Activated CD4-positive, alpha-beta T cell treated with anti-CD3 and anti-CD28 coated beads for 36 hours (primary cell): ENCODE data around the gene CLIC4. TPM values are rescaled to one million over a fixed set of nuclear protein-coding genes. Genes with fewer than 3 reads are reported as not detected.
A peak's percentile ranks its signal among the peaks of the same experiment; 100 is the strongest.

Experiments
- ATAC-seq: fragments of 200-7000 bp; cut with Tn5 transposase; one replicate; pipeline ENCODE4 v1.10.0; 2021; ENCODE audit warnings: mild to moderate bottlenecking, moderate library complexity
- CTCF ChIA-PET: fragments of 350-600 bp; sonication (Branson Sonifier 250); formaldehyde crosslinking; loops from one replicate; lab custom pipeline; 2021; ENCODE audit warnings: antibody characterized with exemption; lab: Charles Lee
- POLR2A ChIA-PET: fragments of 350-600 bp; sonication (Branson Sonifier 250); formaldehyde crosslinking; loops from one replicate; lab custom pipeline; 2021; ENCODE audit warnings: antibody characterized with exemption, inconsistent platforms; lab: Charles Lee
- DNase-seq: peaks from one replicate; pipeline ENCODE4 v3.0.0-alpha.2; 2020
- H3K27ac Mint-ChIP-seq: one replicate; pipeline ENCODE4 v1.8.0; 2021; ENCODE audit warnings: mixed read lengths
- H3K27me3 Mint-ChIP-seq: one replicate; pipeline ENCODE4 v1.8.0; 2021; ENCODE audit warnings: mixed read lengths
- H3K36me3 Mint-ChIP-seq: one replicate; pipeline ENCODE4 v1.8.0; 2021; ENCODE audit warnings: low read depth, mixed read lengths
- H3K4me1 Mint-ChIP-seq: one replicate; pipeline ENCODE4 v1.8.0; 2021; ENCODE audit warnings: mixed read lengths
- H3K4me3 Mint-ChIP-seq: one replicate; pipeline ENCODE4 v1.8.0; 2021; ENCODE audit warnings: mild to moderate bottlenecking, moderate library complexity, mixed read lengths
- H3K9me3 Mint-ChIP-seq: one replicate; pipeline ENCODE4 v1.8.0; 2021; ENCODE audit warnings: low read depth, mixed read lengths
- intact Hi-C, 2 experiments: fragments of 100-400 bp; cut with DNase I in 1 of 2; cut with micrococcal nuclease in 1 of 2; formaldehyde crosslinking; loops; one replicate each; pipeline versions ENCODE4 v1.14.2 to v1.15.1; 2022 to 2024; cut with DNase I, micrococcal nuclease
- total RNA-seq, 2 experiments: library from RNA; stranded (reverse); gene quantifications; one replicate each; pipeline ENCODE4 v1.2.3, GENCODE V29; 2021

The CLIC4 gene
- total RNA-seq, 2 experiments from 2014 or later = 29.8 to 33.1 TPM

DNA sequence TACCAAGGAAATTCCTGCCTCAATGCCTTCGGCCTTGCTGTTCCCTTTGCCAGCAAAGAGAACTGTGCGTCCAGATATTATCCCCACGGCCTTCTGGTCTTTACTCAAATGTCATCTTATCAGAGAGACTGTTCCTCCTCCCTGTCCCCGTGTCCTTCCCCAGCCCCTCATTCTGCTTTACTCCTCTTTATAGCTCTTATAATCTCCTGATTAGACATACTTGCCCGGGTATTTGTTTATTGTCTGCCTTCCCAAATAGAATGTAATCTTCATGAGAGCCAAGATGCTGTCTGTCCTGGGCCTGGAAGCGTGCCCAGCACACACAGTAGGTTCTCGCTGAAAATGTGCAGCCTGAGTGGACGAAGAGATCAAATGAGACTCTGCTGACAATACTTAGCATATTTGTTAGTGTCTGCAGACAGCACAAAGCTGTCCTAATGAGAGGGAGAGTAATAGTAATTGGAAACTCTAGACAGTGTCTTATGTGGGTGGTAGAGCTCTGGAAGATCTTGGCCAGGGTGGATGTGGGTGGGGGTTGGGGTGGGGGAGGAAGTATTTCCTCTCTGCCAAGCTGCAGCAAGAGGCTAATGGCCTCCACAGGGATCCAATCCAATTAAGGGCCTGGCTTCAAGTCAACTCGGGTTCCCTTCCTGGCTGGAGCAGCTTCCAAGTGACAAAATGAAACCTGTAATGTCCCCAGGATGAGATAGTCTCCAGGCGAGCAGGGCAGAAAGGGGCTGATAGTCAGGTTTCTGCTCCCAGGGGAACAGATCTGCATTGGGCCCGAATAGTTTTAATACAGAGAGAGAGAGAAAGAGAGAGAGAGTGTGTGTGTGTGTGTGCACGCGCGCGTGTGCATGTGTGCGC, 9.5 kb upstream of the CLIC4 start:
- Mint-ChIP-seq H3K9me3 (no peaks in the 10 kb centered on the region), H3K4me1 (peaks cover 4% of the 10 kb centered on the region), H3K27me3 (no peaks in the 10 kb centered on the region), H3K4me3 (no peak overlapping the region), H3K27ac (no peak overlapping the region), H3K36me3 (no peaks in the 10 kb centered on the region)
- CTCF ChIA-PET = interaction anchor here (1.5 kb wide), 1 partner anchor 95 kb away, joined by 5 read pairs; no protein-coding TSS in a partner anchor
- DNase-seq = no peak
- no peak for ATAC-seq
- POLR2A ChIA-PET = no interaction called here
- intact Hi-C loops = no loop called here

- no peaks in the 10 kb centered on the region for H3K9me3 Mint-ChIP-seq
- ChIA-PET CTCF (no interaction called here), POLR2A (no interaction called here)
- H3K27me3 Mint-ChIP-seq = no peaks in the 10 kb centered on the region
- no peak for DNase-seq
- no peak for ATAC-seq
- peaks cover 12% of the 10 kb centered on the region for H3K4me1 Mint-ChIP-seq
- H3K27ac Mint-ChIP-seq = no peak overlapping the region
- intact Hi-C loops = no loop called here
- H3K4me3 Mint-ChIP-seq = no peak overlapping the region
- no peaks in the 10 kb centered on the region for H3K36me3 Mint-ChIP-seq
These were observed 7.7 kb upstream of the CLIC4 start for GRCh38 chr1:24737368-24738117.

DNA sequence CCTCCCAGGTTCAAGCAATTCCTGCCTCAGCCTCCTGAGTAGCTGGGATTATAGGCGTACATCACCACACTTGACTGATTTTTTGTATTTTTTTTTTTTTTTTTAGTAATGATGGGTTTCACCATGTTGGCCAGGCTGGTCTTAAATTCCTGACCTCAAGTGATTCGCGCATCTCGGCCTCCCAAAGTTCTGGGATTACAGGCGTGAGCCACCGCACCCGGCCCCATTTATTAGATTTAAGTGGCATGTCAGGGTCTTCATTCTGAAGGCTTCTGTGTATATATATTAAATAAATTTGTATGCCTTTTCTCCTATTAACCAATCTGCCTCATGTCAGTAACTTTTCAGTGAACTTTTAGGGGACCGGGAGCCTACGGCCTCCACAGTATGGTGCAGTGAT, 6.0 kb upstream of the CLIC4 start:
- ChIA-PET CTCF (interaction anchor here (0.5 to 0.9 kb wide), 6 partner anchors 9 to 537 kb away, joined by 3 to 5 read pairs (median 4); no protein-coding TSS in a partner anchor), POLR2A (no interaction called here)
- Mint-ChIP-seq H3K4me3 (no peak overlapping the region), H3K9me3 (no peaks in the 10 kb centered on the region), H3K36me3 (no peaks in the 10 kb centered on the region), H3K27me3 (no peaks in the 10 kb centered on the region), H3K4me1 (peaks cover 26% of the 10 kb centered on the region), H3K27ac (no peak overlapping the region)
- ATAC-seq (no peak), DNase-seq (no peak)
- intact Hi-C loops = no loop called here

DNA sequence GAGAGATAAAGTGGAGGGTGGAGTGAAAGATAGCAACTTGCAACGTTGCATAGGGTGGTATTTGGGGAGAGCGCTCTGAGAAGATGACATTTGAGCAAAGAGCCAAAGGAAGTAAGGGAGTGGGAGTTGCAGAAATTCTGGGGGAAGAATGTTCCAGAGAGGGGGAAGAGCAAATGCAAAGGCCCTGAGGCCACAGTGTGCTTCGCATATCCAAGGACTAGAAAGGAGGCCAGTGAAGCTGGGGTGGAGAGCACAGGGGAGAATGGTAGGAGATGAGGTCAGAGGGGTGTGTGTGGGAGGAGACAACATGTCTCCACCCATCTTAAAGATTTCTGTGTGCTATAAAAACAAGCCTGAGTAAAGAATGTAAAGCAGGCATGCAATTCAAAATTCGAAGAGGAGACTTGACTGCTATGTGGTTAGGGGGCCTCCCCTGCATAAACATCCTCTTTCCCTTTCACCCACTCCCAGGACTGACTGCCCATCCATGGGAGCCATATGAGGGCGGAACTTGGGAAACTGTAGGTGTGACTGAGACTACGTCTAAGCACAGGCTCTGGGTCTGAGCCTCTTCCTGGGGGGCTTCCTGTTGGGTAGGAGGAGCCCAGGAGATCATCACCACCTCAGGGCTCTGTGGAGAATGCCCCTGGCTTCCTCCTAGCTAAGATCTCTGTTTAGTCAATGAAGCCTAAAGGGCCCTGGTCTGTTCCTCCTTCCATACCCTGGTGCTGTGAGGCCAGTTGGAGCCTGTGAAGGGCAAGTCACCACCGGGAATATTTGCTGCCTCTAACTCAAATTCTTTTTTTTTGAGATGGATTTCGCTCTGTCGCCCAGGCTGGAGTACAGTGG, 2.9 kb upstream of the CLIC4 start:
- ChIA-PET POLR2A (no interaction called here), CTCF (interaction anchor here (0.6 to 0.7 kb wide), 2 partner anchors 8 to 39 kb away, joined by 3 read pairs; no protein-coding TSS in a partner anchor)
- Mint-ChIP-seq H3K36me3 (peaks cover 5% of the 10 kb centered on the region), H3K4me3 (no peak overlapping the region), H3K9me3 (no peaks in the 10 kb centered on the region), H3K27ac (no peak overlapping the region), H3K4me1 (peaks cover 29% of the 10 kb centered on the region), H3K27me3 (no peaks in the 10 kb centered on the region)
- DNase-seq (peak; percentile 34), ATAC-seq (no peak)
- intact Hi-C loops = loop anchor here in 1 of 2 experiments (10.0 kb wide), 2 partner anchors 592 to 1952 kb away; partner anchors contain the start of genes ARID1A and TMEM50A

GRCh38 chr1:24743404-24744211, 1.6 kb upstream of the CLIC4 start:
- Mint-ChIP-seq H3K4me1 (peaks cover 41% of the 10 kb centered on the region), H3K27me3 (no peaks in the 10 kb centered on the region), H3K4me3 (peak overlapping the region; percentile 29), H3K9me3 (no peaks in the 10 kb centered on the region), H3K36me3 (peaks cover 6% of the 10 kb centered on the region), H3K27ac (no peak overlapping the region)
- ChIA-PET POLR2A (no interaction called here), CTCF (interaction anchor here (0.6 kb wide), 1 partner anchor 806 kb away, joined by 4 read pairs; no protein-coding TSS in a partner anchor)
- ATAC-seq (no peak), DNase-seq (no peak)
- intact Hi-C loops = loop anchor here (1.0 to 10.0 kb wide), 7 partner anchors 100 to 1951 kb away; partner anchors contain the start of genes ARID1A (in 1 of the 2), RSRP1 (in 1 of the 2), SRRM1 (in 1 of the 2) and TMEM50A (in 1 of the 2)

GRCh38 chr1:24745711-24746413, 615 bp downstream of the CLIC4 start:
- ATAC-seq (no peak), DNase-seq (peak; percentile 52)
- POLR2A ChIA-PET = interaction anchor here (1.5 kb wide), 1 partner anchor 206 kb away, joined by 4 read pairs; no protein-coding TSS in a partner anchor
- CTCF ChIA-PET = interaction anchor here (1.1 to 1.8 kb wide), 5 partner anchors 13 to 91 kb away, joined by 3 to 8 read pairs (median 5); no protein-coding TSS in a partner anchor
- H3K36me3 Mint-ChIP-seq = peaks cover 6% of the 10 kb centered on the region
- no peaks in the 10 kb centered on the region for H3K27me3 Mint-ChIP-seq
- no peaks in the 10 kb centered on the region for H3K9me3 Mint-ChIP-seq
- peak overlapping the region; percentile 90 for H3K27ac Mint-ChIP-seq
- H3K4me3 Mint-ChIP-seq = peak overlapping the region; percentile 90
- intact Hi-C loops = loop anchor here in 1 of 2 experiments (1.0 to 10.0 kb wide), 17 partner anchors 103 to 1949 kb away; partner anchors contain the start of genes ARID1A, IFNLR1, MACO1 and NIPAL3
- H3K4me1 Mint-ChIP-seq = peaks cover 44% of the 10 kb centered on the region

GRCh38 chr1:24748191-24749121, 3.2 kb downstream of the CLIC4 start:
- Mint-ChIP-seq H3K27me3 (no peaks in the 10 kb centered on the region), H3K9me3 (no peaks in the 10 kb centered on the region), H3K4me3 (peak overlapping the region; percentile 46), H3K4me1 (peaks cover 30% of the 10 kb centered on the region), H3K36me3 (peaks cover 6% of the 10 kb centered on the region), H3K27ac (no peak overlapping the region)
- CTCF ChIA-PET = interaction anchor here (0.6 kb wide), 1 partner anchor 372 kb away, joined by 3 read pairs; no protein-coding TSS in a partner anchor
- POLR2A ChIA-PET = interaction anchor here (0.6 kb wide), 1 partner anchor 918 kb away, joined by 5 read pairs; no protein-coding TSS in a partner anchor
- intact Hi-C loops = loop anchor here in 1 of 2 experiments (5.0 to 10.0 kb wide), 6 partner anchors 426 to 1946 kb away; partner anchors contain the start of genes ARID1A, IFNLR1, PAFAH2 and STMN1
- ATAC-seq (no peak), DNase-seq (no peak)

DNA sequence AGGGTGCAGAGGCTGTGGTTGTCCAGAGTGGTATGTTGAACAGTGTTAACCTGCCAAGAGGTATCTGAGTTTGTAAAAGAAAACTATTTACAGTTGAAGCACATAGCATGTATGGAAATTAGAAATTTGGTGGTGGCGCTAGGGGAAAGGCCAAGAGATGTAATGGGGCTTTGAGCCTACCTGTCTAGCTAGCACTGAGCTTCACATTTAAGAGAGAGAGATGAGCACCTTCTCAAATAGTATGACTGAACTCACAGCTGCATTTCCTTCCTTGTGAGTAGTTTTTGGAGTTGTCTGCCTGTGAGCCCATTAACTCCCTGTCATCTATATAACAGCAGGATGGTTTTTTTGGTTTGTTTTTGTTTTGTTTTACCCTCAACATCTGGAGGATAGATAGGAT, 4.0 kb downstream of the CLIC4 start:
- H3K36me3 Mint-ChIP-seq = peaks cover 6% of the 10 kb centered on the region
- ChIA-PET CTCF (interaction anchor here (0.6 to 1.1 kb wide), 3 partner anchors 27 to 371 kb away, joined by 3 to 4 read pairs (median 3); no protein-coding TSS in a partner anchor), POLR2A (no interaction called here)
- ATAC-seq = no peak
- H3K27ac Mint-ChIP-seq = no peak overlapping the region
- H3K27me3 Mint-ChIP-seq = no peaks in the 10 kb centered on the region
- peaks cover 23% of the 10 kb centered on the region for H3K4me1 Mint-ChIP-seq
- no peak for DNase-seq
- no peaks in the 10 kb centered on the region for H3K9me3 Mint-ChIP-seq
- intact Hi-C loops = loop anchor here in 1 of 2 experiments (5.0 to 10.0 kb wide), 6 partner anchors 427 to 1946 kb away; partner anchors contain the start of genes ARID1A, IFNLR1, PAFAH2 and STMN1
- no peak overlapping the region for H3K4me3 Mint-ChIP-seq
